GM18520 (cell line): ENCODE measurements around the gene ARHGEF7.

ENCODE experiments used
- ATAC-seq: cut with Tn5 transposase; IDR thresholded peaks from one replicate; pipeline ENCODE4 v1.9.1; 2021; ENCODE audit not compliant: unreplicated experiment

Gene ARHGEF7

DNA sequence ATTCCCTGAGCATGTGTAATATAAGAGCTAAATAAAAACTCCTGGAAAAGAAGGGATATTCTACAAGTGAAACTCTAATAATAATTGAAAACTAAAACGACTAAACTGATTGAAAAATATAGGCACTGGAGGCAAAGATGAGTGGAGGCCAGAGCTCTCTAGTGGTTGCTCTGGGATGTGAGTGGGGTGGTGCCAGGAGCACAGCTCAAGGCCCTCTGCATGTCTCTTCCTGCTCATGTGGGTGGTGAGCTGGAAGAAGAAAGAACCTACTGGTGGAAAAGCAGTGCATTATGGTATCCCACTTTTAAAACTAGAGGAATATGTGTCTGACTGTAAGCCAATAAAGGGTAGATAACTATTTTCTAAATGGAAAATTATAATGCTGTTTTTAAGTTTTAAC, 15.8 kb upstream of the ARHGEF7 start:
- ATAC-seq = no peak

DNA sequence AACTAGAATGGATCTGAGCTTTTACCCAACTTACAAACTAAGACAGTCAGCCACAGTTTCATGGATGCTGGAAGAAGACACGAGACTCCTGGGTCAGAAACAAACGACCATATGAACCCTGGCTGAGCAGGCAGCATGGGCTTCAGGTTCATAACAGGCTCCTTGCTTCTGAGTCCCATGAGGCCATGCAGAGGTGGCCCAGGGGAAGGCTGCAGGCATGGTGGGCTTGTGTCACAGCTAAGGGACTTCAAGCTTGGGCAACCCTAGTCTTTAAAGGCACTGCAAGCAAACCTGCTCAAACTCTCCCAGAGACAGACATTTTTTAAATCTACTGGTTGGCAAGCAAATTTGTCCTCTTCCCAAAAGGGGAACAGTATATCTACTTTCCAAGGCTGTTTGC, 5.1 kb upstream of the ARHGEF7 start:
- no peak for ATAC-seq

DNA sequence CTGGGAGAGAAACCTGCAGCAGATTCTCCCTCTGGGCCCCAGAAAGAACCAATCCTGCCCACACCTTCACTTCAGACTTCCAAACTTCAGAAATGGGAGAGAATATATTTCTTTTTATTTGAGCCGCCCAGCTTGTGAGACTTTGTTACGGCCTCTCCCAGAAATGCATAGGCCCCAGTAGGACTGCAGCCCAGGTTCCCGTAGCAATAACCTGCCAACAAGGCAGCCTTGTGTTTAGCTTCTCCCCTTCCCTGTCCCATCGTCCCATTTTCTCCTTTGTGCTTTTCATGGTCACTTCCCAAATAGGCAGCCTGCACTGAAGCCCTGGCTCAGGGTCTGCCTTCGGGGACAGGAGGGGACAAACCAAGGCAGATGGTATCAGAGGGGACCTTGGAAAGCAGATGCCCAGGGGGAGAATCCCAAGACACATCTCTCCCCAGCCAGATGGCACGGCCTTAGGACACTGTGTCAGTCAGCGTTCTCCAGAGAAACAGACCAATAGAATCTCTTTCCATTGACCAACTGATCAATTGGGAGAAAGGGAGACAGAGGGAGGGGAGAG, 3.7 kb upstream of the ARHGEF7 start:
- no peak for ATAC-seq

DNA sequence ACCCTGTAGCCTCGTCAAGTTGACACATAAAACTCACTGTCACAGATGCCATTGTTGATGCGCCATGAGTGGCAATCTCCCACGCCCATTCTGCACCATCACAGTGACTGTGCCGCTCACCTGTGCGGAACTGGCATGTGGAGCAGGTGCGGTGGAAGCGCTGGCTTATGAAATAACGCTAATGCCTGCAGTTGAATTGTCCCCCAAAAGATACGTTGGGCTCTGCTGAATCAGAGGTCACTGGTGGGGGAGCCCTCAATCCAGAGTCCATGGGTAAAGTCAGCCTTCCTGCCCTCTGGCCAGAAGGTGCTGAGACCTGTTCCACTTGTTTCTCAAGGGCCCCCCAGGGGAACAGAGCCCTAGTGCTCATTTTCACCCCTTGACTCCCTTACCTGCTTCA, 2.9 kb upstream of the ARHGEF7 start:
- ATAC-seq = no peak

DNA sequence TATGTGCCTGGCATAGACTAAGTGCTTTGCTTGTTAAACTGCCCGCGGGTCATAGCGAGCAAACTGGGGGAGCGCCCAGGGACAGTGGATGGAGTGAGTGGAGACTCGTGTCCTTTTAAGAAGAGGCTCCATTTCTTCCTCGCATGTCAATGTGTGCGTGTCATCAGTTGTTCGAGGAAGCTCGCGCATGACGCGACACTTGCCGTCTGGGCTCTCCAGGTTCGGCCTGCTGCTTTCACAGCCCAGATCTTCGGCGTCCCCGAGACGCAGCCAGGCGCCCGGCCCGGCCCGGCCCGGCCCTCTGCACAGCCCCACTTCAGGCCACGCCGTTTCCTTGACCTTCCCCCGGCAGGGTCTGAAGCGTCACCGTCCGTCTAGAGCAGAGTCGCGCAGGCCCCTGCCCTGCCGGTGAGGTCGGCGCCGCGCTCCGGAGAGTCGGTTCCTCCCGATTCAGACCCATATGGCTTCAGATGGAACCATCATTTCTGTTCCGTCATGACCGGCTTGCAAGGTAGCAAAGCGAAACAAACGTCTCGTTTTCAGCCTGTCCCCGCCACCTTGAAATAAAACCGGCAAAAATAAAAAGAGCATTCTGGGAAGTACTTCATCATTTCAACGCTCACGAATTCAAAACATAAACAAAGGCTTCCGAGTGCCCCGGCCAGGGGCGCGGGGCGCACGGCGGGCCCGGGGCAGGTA, 599 bp upstream of the ARHGEF7 start:
- no peak for ATAC-seq

DNA sequence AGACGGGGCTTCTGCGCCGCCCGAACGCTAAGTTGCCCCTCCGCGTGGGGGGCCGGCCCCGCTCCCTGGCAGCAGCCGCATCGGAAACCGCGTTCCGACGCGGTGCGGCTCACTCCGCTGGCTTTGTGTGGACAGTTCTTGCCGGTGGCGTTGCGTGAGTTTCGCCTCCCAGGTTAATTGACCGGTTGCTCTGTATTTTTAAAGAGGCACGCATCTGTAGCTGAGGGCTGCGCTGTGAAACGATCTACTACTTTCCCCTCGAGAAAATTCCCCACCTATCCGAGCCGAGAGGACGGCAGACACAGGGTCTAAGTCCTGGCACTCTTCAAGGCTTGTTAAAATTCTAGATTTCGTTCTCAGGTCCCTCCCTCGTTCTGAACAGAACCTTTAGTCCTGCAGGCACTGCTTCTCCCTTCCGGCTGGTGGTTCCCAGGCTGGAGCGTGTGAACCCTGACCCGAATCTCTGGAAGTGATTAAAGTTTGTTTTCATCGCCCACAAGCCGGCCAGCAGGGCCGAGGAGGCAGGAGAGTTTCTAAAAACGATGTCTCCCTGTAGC, 933 bp downstream of the ARHGEF7 start:
- ATAC-seq = no peak

DNA sequence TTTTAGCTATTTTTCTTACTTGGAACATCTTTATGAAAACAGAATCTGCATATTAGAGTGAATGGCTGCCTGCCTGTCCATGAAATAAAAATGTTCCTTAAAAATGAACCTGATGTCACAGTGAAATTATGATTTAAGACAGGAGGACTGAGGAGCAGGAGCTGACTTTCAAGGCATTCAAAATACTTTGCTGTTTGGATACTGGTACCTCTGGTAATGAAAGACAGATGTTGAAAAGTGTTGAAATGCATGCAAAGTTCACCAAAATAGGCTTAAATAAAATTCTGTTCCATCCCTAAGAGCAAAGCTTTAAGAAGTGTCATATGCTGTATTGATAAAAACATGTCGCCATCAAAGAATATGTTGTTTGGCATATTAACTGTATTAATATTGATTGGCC, 1.7 kb downstream of the ARHGEF7 start:
- no peak for ATAC-seq

DNA sequence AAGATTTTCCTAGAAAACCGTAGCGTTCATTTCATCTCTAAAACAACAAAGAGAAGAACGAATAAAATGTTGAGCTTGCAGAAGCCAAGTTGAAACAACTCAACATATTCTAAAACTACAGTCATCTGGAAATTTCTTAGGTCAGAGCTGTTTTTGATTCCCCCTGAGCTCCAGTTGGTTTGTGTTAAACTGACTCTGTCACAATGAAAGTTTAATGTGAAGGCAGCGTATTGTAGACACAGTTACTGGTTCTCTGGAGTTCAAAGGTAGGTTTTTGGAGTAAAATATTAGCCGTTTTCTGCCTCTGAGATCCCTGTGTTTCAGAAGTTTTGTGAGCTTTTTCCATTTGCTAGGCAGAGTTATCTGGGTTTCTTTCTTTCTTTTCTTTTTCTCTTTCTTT, 2.2 kb downstream of the ARHGEF7 start:
- no peak for ATAC-seq

DNA sequence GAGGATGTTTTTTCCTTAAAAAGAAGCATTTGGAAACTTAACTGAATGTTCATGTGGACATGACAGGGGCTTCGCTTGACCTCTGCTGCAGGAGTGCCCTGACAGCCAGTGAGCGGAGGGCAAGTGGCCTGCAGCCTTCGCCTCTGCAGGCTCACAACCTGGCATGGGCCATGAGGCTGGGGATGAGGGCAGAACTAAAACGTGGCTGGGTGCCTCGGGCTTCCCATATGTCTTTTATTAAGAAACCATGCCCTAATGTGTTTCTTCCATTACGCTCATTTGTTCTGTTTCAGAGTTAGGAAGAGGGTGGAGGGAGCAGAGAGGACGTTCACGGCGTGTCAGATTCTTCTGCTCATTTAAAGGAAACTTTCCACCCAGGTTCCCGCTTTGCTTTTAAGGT, 2.9 kb downstream of the ARHGEF7 start:
- ATAC-seq = no peak

DNA sequence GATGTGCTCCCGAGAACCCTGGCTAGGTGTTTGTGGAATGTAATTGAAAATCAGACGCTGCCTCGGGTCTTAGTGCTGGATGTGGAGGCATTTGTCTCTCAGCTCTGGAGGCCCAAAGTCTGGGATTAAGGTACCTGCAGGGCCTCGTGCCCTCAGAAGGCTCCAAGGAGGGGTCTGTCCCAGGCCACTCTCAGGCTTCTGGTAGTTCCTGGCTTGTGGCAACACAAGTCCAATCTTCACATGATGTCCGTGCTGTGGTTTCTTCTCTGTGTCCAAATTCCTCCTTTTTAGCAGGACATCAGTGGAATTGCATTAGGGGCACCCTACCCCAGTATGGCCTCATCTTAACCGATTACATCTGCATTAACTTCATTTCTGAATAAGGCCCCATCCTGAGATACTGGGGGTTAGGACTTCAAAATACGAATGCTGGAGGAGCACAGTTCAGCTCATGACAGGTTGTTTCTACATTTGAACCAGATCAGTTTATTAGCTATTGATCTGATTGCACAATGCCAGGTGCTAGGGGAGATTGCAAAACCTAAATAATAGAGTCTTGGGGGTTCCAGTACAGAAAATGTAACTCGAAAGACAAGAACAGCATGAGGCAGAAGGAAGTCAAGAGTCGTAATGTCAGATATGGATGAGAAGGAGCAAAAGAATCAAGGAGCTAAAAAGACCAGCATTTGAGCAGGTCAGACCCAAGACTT, 3.9 kb downstream of the ARHGEF7 start:
- ATAC-seq = no peak

DNA sequence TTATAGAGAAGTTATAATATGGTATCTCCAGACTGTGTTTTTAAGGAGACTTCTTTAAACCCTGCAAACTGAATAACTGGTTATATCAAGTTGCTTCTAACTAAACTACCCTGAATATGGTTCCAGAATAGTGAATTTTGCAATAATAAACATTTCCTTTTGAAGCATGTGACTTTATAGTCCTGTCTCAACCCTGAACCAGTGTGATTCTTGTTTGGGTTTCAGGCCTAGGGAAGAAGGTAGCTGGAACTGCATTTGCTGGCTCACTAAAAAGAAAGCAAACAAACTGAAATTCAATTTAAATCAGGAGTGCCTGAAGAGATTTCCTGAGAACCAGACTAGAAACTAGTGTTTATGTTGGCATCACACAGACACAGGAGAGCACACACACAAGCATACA, 4.9 kb downstream of the ARHGEF7 start:
- ATAC-seq = no peak

DNA sequence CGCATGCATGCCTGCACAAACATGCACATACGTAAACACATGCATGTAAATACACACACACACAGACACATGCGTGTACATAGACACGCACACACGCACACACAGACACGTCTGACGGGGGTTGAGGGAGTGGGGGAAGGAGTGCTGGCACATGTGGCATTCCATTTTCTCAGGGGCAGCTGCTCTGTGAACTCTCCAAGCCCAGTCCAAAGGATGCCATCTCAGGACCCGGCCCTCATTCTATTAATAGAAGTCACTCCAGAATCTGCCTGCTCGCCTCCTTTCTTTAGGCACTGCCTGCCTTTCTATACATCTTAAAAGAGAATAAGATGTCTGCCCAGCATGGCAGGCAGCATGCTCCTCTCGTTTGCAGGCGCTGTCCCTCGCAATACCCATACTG, 5.3 kb downstream of the ARHGEF7 start:
- ATAC-seq = no peak

DNA sequence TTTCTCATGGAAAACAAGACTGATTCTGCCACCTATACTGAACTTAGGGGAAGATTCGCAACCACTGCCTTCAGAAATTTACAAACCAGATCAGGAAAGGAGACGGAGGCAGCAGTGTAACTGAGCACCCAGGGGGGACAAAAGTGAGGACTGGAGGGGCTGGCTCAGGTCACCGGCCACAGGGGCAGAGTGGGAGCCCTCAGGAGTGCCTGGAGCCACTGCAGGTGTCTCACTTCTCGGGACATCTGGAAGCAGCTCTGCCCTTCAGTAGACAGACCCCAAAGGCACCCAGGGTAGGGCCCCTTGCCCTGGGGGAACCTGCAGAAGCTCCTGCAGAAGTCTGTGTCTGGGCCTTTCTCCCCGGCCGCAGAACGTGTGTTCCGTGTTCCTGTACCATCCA, 5.8 kb downstream of the ARHGEF7 start:
- no peak for ATAC-seq

DNA sequence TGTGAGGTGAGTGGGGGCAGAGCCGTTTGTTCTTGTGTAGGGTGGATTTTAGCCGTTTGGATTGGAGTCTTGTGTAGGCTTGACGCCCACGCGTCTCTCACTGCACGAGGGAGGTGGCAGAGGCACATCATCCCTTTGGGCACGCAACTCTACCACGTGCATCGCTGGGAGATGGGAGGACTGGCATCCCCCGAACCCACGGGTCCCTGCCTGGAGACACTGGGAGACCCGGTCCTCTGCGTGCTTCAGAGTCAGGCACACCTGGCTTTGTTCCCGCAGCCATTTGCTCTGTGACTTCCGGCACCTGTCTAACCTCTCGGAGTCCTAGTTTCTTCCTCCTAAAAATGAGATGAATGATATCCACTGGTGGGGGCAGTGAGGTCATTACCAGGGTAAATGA, 6.4 kb downstream of the ARHGEF7 start:
- ATAC-seq = no peak

DNA sequence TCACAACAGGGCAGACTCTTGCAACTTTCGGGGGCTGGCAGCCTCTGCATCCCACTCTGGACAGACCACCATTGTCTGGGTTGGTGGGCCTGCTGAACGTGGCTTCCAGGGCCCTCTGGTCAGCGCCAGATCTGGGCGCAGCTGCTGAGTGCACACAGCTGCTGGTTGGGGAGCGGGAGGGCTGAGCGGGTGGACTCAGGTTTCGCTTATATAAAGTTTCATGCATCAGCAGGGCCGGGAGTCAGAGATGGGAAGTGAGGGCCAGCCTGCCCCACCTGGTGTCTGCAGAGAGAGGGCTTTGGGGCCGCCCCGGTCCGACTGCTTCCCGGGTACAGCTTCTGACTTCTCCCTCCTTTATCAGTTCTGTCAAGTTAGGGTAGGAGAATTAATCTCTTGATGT, 6.9 kb downstream of the ARHGEF7 start:
- ATAC-seq = no peak

DNA sequence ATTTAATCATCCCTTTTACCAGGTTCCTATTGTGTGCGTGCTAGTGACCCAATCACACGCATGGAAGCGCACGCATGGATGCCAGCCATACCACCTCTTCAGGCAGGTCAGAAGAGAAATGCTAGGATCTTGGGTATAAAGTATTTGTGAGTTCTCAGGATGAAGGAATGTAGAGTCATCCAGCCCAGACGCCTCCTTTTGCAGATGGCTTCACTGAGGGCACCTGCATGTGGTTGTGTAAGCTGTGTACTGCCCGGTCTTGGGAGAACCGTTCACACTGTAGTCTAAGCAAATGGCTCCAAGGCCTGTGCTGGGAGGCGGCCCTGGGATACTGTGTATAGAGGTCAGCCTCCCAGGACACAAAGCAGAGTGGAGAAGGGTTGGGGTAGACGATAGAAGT, 7.5 kb downstream of the ARHGEF7 start:
- ATAC-seq = no peak

DNA sequence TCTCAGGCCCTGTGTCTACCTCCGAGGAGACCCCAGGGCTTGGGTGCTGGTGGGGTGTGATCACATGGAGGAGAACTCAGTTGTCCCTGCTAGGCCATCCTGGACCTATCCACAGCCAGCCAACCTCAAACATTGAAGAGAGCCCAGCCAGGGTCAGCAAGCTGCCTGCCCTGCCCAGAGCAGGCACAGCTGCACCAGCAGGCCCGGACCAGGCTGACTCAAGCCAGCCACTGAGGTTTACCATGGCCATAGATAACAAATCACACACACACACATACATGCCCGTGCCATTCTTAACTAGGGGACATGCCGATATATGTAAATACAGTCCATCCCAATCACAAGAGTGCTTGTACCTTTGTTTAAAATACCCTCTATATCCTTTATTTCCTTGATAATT, 8.1 kb downstream of the ARHGEF7 start:
- no peak for ATAC-seq

DNA sequence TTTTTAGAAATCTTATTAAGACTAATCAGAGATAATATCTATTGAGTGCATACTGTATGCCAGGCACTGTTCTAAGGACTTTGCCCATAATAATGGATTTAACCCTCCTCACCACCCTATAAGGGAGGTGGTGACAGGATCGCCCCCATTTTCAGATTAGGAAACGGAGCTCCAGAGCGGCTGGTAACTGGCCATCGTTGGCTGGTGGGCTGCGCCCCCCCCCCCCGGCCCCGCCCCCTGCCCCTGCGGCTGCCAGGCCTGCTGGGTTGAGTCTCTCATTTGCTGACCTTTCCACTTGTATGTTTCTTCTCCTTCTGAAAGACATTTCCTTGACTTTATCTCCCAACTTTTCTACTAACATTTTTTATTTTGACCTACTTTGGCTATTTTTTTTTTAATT, 8.5 kb downstream of the ARHGEF7 start:
- no peak for ATAC-seq

DNA sequence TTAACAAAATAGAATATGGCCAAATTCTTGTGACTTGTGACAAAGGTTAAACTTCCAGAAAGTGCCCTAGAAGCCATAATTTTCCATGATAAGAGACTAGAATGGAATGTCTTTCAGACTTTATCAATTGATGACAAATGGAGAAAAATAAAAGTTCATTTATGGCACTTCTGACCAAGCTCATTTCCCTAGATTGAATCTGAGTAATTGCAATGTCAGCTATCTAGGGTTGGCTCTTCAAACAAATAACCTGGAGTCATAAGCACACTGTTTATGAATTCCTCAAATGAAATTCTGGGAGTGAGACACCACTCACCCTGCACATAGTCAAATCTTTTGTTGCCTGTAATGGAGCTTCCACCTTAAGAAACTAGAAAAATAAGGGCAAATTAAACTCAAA, 11.4 kb downstream of the ARHGEF7 start:
- no peak for ATAC-seq

DNA sequence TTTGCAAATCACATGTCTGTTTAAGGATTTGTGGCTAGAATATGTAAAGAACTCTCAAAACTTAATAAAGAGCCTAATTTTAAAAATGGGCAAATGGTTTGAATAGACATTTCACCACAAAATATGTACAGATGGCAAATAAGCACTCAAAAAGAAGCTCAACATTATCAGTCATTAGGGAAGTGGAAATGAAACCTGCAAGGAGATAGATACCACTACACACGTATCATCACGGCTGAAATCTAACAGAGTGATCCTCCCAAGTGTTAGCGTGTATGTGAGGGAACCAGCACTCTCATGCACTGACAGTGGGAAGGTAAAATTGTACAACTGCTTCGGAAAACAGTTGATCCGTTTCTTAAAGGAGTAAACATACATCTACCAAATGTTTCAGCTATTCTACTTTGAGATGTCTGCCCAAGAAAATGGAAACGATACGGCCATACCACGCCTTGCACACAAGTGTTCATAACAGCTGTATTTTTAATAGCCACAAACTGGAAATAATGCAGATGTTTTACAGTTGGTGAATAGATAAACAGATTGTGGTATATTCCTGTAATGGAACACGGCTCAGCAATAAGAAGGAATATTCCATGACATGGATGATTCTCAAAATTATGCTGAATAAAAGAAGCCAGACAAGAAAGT, 14.5 kb downstream of the ARHGEF7 start:
- ATAC-seq = peak; percentile 97

DNA sequence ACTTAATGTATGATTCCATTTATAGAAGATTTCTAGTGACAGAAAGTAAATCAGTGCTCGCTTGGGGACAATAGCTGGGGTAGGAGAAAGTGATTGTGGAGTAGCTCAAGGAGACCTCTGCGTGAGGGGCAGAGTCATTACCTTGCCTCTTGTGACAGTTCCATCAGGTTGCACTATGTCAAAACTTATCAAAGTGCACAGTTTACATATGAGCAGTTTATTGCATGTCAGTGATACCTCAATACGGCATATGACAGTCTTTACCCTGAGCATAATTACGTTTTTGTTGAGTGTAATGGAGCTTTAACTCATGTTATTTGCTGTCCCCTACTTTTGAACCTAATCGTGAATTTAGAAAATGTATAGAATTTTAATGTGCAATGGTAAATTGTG, 15.0 kb downstream of the ARHGEF7 start:
- ATAC-seq = no peak

DNA sequence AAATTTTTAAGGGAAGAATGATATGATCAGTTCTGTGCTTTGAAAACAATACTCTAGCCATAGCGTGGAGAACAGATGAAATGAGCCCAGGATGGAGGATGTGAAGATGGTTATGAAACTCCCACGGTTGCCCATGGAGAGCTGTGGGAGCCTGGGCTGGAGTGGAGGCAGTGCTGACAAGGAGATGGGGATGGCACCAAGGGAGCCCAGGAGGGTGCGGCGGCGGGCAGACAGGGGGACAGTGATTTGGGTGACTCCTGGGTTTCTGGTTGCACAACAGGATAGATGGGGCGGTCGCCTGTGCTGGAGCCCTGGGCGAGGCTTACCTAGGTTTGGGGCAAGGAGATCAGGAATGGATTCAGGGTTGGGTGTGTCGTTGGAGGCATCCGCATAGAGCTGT, 15.9 kb downstream of the ARHGEF7 start:
- no peak for ATAC-seq
